ENCODE measurements around the gene FSD1L.

FSD1L gene

DNA sequence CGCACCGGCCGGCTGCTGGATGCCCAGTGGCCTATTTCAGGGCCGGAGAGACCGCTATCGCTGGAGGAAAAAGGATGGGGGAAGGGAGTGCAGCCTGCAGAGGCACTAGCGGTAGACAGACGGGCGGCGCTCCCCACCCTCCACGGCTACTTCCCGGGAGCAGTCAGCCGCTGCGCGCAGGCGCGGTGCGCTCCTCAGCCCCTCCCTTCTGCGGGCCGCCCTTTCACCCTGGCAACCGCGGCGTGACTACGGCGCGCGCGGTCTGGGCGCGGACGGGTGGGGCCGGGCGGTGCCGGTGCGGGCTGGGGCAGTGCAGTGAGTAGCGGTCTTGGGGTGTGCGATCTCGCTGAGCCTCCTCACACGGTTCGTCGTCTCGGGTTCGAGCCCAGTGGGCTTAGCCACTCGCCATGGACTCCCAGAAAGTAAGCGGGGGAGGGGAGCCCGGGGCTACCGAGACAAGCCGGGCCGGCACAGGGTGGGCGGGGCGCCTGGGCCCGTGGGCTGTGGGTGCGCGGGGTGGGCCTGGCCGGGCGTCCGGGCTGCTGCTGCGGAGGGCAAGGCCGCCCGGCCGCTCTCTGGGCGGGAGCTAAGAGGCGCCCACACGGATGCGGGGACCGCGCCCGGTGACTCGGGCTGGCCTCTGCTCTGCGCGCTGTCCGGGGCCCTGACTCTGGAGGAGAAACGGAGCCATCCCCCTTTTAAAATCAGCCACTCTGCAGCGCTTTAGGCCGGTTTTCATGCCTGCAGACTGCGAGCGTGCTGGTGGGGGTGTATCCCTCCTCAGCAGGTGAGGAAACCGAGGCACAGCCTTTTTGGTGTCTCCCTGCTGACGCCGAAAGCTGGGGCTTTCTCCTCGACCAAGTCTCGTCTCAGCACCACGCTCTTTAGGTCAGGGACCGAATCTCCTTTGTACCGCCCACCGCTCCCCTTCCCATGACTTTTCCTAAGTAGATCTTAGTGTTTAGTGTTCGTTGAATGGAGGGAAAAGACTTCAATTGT lies at the start of gene FSD1L:
Gene FSD1L (plus strand): TSS at position 221 of the 999 bp plus-strand sequence. CDS start 187 bp downstream, at position 408.
- peak; percentile 88 for DNase-seq (ENCODE audit: low spot score)

DNA sequence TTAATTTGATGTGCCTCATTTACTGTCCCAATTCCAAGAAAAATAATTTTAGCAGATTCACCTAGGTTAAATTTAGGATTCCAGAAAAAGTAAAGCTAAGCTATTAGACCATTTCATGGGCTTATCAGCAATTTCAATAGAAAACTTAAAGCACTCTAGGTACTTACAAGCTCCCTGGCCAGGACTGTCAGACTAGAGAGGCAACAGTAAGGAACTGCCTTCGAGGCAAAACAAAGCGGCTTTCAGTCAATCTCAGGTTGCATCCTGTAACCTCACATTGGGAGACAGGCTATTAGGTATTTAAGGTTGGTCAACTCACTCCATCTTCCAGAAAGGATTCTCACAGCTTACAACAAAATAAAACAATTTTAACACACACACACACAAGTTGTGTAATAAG lies 48.7 kb upstream of the FSD1L start:
- no peak for DNase-seq (ENCODE audit: low spot score)

DNA sequence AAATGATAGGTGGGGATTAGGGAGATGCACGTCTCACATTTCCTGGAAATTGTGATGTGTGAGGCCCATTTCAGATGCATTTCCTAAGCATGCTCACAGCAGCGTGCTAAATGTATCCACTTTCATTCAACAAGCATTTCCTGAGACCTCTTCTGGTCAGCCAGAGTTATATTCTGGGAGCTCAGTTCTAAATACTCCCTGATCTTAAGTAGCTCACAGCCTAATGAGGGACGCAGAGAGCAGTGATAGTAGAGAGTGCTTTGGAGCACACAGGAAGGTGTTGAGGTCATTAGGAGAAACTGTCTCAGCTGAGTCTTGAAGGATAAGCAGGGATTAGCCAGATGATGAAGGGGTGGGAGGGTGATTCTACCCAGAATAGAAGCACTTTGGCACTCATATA lies 46.2 kb upstream of the FSD1L start:
- DNase-seq (ENCODE audit: low spot score): no peak

DNA sequence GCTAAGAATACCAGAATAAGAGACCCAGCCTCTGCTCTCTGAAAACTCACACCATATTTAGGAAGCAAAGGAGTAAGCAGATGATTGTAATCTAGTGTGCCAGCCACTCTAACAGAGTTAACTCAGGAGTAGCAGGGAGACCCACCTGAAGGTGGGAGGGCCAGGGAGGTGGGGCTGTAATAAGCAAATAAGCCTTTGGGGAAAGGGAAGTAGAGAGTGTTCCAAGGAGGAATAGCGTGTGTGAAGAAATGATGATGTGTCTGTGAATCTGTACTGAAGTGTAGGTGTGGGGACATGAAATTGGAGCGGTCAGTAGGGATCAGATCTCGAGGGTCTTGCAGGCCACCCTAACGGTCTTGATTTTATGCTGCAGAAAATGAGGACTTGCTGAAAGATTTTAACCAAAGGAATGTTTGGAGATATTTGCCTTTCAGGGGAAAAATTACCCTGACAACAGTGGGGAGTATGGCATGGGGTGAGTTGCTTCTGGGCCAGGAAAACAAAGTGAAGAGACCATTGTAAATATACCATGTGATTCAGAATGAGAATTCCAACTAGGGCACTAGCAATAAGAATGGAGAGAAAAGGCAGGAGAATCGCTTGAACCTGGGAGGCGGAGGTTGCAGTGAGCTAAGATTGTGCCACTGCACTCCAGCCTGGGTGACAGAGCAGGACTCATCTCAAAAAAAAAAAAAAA lies 44.1 kb upstream of the FSD1L start:
- DNase-seq (ENCODE audit: low spot score): no peak

DNA sequence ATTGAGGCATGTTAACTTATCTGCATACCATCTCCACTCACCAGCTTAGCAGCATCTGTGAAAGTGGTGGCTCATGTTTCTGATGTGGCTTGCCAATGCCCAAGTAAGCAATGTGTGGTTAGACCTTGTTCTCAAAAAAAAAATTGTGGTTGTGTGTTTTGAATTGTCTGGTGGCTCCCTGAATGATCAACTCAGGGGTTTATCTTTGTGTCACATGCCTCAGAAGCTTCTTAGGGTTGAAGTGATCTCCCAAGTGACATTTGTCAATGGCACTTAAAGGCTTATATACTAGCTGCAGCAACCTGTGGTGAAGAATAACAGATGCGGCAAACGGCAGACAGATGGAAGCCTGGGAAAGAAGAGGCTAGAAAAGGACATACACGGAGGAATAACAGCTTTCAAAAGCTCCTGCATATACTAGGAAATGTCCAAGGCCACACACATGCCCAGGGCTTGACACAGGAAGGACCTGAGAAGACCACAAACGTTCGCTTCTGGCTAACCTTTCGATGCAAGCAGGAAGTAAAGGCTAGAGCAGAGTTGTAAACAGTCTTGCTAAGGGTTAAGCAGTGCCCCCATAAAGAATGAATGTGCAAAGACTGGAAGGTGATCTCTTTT lies 42.2 kb upstream of the FSD1L start:
- DNase-seq (ENCODE audit: low spot score): no peak

DNA sequence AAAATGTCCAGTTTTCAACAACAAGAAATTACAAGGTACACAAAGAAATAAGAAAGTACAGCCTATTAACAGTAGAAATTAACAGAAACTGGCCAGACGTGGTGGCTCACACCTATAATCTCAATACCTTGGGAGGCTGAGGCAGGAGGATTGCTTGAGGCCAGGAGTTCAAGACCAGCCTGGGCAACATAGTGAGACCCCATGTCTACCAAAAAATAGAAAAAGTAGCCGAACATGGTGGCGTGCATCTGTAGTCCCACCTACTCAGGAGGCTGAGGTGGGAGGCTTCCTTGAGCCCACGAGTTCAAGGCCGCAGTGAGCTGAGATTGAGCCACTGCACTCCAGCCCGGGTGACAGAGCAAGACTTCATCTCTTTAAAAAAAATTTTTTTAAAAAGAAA lies 41.5 kb upstream of the FSD1L start:
- DNase-seq (ENCODE audit: low spot score): no peak

DNA sequence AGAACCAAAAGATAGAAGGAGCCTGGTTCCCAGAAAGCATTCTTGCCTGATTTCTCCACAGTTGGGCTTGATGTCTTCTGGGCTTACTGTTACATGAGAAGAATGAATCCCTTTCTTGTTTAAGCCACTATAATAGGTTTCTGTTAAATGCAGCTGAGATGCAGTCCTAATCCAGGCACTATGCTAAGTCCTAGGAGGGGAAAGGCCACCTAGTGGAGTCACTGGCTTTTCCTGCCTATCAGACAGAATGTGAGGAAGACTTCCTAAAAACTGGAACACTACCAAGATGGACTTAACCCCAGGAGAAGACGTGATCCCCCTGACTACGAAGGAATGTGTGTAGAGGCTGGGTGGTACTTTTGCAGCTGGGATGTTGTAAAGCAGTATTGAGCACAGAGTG lies 34.3 kb upstream of the FSD1L start:
- peak; percentile 83 for DNase-seq (ENCODE audit: low spot score)

DNA sequence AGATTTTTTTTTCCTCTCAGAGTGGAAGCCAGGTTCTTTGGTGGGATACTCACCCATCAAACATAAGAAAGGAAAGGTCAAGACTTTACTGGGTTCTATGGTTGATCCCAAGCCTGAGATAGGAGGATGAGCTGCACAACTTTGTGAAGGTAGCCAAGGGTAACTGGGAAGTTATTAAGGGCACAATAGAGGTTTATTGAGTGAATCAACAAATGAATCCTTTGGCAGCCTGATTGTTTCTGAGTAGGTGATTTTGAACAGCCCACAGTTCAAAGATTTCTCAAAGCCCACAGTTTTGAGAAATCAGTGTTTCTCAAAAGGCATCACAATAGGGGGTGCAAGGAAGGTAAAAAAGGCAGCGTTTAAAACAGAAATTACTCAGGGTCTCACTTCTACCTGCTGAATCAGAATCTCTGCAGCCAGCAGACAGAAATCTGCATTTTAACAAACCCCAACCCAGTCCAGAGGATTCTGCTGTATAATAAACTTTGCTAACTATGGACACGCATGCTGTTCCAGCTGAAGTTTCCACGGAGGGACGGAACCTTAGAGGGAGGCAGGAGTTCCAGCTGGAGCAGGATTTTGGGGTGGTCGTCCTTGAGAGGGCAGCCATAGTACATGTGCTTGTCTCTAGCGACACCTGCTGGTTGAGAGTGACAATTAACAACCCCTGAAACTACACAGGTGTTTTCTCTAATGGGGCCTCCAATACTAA lies 32.7 kb upstream of the FSD1L start:
- DNase-seq (ENCODE audit: low spot score): peak; percentile 70

DNA sequence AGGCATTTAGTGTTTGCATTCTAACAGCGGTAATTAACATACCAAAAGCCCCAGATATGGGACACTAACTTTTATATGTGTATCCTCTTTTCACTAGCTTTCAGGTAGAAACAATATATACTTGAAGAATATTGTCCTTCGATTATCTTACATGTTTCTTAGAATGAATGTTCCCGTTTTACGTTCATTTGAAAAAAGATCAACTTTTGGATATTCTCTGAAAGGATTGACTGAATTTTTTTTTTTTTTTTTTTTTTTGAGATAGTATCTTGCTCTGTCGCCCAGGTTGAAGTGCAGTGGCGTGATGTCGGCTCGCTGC lies 32.2 kb upstream of the FSD1L start:
- no peak for DNase-seq (ENCODE audit: low spot score)

DNA sequence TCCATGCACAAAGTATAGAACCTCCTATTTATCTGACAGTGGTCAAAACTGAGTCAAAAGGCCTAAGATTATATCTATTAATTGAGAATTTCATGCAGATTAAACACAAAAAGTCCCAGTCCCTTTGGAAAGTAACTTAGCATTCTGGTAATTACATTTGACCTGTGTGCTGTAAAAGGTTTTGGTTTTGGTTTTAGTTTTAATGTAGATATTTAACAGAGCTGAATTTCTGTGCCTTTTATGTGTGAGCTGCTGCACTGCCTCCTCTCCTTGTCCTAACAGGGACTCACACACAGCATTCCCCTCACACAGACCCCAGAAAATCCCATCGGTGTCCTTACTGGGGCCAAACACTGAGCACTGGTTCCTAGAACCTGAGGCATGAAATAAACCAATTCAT lies 31.0 kb upstream of the FSD1L start:
- no peak for DNase-seq (ENCODE audit: low spot score)

DNA sequence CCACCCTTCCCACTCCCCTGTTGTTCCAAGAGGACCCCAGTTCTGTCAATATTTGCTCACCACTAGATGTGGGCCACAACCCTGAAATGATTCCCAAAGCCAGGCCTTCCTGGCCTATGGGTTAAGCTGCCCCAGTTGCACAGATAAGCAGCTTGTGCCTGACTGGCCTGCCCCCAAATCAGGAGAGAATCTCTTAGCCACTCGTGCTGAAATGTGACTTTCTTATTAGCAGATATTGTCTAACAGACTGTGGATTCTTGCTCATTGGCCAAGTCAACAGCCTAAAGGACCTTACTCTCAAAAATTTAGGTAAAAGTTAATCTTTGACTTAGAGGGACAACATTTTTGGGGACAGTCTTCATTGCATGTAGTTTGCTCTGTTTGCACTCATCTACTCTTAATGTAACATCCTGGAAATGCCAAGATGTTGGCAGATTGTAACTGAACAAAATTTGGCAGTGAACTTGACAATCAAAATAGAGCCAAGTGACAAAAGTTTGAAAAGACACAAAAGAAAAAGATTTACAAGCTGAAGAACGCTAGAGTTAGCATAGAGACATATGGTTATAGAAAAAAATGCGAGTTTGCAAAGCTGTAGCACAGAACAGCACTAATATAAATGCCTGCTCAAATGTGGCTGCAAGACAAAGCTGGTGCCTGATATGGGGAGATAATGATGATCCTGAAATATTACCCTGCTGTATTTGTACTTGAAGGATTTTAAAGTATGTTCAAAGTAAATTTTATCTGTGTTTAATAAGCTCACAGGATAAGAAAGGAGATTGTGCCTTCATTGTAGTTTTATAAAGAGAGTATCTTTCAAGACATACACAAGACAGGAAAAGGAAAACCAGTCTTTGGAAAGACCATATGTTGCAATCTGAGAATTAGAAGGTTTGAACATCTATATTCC lies 29.0 kb upstream of the FSD1L start:
- no peak for DNase-seq (ENCODE audit: low spot score)

DNA sequence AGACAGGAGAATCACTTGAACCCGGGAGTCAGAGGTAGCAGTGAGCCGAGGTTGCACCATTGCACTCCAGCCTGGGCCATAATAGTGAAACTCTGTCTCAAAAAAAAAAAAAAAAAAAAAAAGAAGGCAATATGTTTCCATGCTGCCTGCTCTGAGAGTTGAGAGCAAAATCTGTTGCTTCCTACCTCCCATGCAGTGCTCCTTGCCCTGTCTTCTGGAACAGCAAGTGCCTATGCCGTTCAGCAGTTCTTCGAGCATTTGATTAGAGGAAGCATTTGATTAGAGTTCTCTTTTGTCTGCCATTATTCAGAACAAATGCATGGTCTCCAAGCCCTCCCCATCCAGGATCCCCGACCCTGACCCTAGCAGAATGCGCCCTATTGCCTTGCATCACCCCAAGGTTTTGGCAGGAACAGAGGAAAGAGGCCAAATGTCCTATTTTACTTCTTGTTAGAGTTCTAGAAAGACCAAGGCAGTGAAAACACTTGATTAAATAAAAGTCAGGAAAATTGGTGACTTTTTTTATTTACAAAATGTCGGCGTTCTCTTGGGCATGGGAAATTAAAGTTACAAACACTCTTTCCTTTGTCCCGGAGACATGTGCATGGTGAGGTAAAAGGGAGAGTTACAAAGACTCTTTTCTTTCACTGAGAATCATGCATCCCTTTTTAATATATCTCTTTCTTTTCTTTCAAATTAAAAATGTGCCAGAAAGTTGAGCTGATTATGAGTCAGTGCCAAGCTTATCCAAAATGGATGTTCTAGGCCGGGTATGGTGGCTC lies 27.8 kb upstream of the FSD1L start:
- peak; percentile 58 for DNase-seq (ENCODE audit: low spot score)

DNA sequence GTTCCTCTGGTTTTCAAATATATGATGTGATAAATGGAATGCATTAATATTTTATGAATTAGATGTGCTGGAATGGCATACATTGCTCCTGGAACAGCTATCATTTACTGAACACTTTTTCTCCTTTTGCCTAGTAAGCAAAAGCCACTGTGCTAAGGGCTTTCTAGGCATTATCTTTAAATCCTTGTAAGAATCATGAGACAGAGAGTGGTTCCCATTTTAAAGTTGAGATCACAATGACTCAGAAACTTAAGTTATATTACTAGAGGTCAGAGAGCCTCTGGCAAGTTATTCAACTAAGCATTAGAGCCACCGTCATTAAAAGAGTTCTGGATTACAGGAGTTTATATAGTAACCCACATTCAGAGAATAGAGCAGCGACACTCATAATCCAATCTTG lies 26.7 kb upstream of the FSD1L start:
- DNase-seq (ENCODE audit: low spot score): no peak

DNA sequence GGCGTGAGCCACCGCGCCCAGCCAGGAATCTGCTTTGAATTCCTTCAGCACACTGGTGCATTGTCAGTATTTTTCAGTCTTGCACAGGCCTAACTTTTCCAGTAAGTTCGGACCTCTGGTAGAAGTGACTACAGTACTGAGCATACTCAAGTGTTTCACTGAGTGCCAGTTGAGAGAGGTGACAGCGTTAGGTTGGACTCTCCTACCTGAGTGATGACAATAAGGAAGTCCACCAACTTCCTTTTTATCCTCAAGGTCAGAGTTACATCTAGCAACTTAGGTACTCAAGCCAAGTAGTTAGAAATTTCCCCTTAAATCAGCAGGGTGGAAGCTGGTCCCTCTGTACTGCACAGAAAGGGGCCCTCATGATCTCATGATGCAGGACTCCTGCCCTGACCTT lies 26.0 kb upstream of the FSD1L start:
- no peak for DNase-seq (ENCODE audit: low spot score)

DNA sequence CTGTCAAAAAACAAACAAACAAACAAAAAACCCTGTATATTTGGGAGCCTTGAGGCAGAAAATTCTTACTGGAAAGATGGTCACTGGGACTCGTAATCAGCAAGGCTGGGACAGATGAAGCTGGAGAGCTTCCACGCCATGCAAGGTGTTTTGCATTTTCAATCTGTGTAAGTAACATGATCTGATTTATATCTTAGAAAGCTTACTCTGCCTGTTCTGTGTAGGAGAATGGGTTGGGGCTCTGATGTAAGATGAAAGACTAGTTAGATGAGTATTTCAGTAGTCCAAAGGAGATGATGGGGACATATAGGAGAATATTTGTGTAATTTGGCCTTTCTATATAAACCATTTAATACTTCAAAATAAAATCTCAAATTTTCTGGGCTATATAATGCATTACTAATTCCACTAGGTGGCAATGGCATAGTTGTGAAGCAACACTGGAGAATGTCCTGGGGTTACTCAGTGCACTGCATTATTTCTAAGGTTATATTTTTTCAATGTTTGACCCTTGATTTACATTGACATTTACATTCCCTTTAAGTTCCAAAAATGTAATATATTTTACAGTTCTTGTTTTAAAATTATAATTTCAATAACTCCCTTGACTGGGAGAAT lies 21.9 kb upstream of the FSD1L start:
- DNase-seq (ENCODE audit: low spot score): no peak

DNA sequence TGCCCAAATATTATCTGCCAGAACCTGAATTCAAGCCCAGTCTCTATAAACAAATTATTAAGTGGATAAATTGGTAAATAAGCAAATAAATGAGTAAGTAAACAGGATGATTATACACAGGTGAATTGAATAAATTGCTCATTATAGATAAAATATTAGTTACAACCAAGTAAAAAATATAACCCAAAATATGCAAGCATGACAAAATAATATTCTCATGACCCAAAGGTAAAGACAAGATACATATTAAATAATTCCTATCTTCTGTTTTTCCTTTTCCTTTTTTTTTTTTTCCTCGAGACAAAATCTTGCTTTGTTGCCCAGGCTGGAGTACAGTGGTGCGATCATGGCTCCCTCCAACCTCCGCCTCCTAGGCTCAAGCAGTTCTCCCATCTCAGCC lies 21.2 kb upstream of the FSD1L start:
- DNase-seq (ENCODE audit: low spot score): no peak

DNA sequence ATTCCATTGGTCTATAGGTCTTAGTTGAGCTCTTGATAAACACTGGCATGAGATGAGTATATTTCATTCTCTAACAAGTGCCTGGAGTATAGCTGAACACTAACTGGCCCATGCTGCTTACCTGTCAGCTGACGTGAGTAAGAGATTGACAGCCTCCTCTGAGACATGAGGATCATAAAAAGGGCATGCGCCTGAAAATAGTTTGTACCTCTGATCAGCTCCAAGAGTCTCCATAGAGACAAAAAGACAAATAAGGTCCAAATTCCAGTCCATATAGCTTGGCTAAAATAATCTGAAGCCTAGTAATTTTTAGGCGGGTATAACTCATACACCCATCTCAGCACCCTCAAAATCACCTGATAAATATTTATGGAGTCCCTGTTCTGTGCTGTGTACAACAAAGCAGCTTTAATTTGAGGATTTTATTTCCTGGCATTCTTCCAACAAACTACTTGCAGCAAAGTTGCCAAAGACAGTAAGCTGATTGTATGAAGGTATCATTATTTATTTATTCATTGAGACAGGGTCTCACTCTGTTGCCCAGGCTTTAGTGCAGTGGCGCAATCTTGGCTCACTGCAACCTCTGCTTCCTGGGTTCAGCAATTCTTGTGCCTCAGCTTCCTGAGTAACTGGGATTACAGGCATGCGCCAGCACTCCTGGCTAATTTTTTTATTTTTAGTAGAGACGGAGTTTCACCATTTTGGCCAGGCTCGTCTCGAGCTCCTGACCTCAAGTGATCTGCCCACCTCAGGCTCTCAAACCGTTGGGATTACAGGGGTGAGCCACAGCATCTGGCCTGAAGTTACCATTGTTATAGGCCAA lies 16.2 kb upstream of the FSD1L start:
- DNase-seq (ENCODE audit: low spot score): no peak

DNA sequence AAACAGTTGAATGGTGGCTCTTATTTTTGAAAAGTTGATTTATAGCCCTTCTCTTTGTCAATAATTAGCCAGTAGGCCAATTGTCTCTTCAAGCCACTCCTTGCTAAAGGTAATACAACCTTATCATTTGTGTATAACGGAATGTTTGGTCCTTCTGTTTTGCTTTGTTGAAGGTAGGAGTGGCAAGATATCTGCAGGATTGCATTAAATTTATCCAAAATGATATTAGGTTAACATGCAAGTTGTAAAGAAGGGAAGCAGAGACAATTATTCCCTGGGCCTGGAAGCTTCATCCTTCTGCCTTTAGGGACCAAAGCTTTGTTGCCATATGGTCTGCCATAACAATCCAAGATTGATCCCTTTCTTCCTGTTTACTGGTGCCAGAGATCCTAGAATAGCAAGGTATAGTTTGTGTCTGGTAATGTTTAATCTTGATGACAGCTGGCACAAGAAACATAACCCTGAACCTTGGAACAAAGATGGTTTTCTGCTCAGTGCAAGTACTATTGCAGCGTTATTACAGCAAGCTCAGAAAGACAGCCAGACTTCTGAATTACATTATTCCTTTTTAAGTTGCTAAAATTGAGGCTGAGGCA lies 15.5 kb upstream of the FSD1L start:
- no peak for DNase-seq (ENCODE audit: low spot score)

DNA sequence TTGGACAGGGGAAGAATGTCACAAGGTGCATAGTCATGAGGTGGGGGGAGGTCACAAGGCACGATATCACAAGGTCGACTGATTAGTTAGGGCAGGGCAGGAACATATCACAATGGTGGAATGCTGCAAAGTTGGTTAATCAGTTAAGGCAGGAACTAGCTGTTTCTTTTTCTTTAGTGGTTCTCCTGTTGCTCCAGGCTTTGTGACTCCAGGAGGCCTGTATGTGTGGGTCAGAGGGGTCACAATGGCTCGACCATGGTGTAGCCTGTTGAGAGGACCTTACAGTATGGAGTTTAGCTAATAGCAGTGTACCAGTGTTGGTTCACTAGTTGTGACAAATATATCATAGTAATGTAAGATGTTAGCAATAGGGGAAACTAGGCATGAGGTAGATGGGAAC lies 12.4 kb upstream of the FSD1L start:
- no peak for DNase-seq (ENCODE audit: low spot score)
